HG02759 (cell line): ENCODE results near the gene ZNF385D.
"Not testable (repeated sequence)": the region's sequence is repeated elsewhere in the genome, so short reads cannot be mapped to it uniquely, and the experiment has no call there.

Experiments used
- ATAC-seq: cut with Tn5 transposase; IDR thresholded peaks from one replicate; pipeline ENCODE4 v1.9.1; 2021; ENCODE audit warnings: mild to moderate bottlenecking, moderate library complexity; ENCODE audit not compliant: unreplicated experiment

ZNF385D gene

DNA sequence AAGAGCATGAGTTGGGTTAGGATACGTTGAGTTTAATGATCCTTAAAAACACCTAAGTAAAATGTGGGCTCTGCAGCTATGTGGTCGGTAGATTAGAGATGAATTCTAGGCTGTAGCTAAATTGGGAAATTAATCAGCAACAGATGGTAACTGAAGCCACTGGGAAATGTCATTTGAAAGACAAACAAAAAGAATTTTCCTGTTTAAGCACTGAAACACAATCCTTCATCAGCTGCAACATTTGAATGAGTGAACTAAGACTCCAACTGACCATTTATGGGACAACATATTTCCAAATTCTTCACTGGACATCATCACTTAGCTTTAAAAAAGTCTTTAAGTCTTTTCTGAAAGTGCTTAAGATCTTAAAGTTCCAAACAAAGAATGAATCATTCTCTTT, 226.9 kb downstream of the ZNF385D start:
- ATAC-seq = no peak

DNA sequence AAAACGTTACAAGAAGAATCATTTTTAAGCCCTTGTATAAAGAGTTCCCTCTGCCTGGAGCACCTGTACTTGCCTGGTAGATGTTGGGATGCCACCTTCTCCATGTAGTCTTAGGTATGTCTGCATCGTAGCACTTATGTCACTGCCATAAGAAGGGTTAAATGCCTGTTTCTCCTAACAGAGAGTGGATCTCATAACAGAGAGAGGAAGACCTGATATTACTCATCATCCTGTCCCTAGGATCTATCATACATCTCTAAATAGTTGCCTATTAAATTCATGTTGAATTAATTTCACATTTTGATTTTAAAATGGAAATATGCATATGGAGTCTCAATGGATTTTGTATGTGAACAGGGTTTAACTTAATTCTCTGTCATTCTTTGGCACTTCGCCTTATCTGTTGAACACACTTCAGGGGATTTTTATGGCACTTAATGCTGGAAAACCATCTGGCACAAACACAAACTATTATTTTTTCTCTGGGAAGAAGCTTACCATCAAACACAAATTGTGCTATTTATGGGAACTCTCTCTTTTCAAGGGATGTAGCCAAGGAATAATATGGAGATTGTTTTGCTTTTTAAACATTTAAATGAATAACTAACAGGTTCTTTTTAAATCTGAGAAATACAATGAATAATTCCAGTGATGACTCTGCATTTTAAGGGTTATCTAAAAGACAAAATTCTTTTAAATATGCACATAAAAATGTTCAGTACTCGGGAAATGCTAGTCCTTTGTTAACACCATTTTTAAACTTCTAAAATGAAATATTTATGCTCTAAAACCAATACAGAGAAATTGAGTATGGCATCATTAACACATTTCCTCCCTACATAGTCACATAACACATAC, 230.7 kb downstream of the ZNF385D start:
- ATAC-seq = no peak

- no peak for ATAC-seq
These were observed 233.8 kb downstream of the ZNF385D start for GRCh38 chr3:21517184-21517583.

GRCh38 chr3:21515417-21515816, 235.6 kb downstream of the ZNF385D start:
- ATAC-seq = no peak

DNA sequence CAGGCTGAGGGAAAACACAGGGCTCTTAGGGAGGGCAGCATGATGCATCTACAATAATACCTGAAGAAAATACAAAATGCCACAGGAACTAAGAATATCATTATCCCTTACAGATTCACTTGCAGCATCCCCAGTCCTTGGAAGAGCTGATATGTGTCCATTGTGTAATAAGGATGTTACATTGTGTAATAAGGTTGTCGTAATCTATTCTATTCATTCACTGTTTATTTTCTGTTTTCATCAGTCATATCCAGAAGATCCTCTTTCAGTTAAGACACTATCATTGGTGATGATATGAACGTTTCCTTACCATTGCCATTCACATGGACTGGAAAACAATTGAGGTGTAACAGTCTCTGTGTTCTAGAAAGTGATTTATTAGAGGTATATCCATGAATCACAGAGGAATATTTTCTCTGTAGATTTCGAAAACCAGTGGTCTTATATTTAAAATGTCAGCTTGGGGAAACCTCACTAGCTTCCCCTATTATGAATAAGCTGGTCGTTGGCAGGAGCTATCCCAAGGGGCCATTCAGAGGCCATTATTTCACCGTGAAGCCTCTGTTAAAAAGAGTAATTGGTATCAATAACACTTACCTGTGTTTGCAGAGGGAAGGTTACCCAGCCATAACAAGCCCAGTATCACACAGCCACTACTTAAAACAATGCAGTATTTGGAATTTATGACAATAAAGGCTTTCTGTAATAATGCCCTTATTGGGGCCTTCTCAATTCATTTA, 241.1 kb downstream of the ZNF385D start:
- ATAC-seq = no peak

- no peak for ATAC-seq
These were observed 242.8 kb downstream of the ZNF385D start for GRCh38 chr3:21508246-21508645.

DNA sequence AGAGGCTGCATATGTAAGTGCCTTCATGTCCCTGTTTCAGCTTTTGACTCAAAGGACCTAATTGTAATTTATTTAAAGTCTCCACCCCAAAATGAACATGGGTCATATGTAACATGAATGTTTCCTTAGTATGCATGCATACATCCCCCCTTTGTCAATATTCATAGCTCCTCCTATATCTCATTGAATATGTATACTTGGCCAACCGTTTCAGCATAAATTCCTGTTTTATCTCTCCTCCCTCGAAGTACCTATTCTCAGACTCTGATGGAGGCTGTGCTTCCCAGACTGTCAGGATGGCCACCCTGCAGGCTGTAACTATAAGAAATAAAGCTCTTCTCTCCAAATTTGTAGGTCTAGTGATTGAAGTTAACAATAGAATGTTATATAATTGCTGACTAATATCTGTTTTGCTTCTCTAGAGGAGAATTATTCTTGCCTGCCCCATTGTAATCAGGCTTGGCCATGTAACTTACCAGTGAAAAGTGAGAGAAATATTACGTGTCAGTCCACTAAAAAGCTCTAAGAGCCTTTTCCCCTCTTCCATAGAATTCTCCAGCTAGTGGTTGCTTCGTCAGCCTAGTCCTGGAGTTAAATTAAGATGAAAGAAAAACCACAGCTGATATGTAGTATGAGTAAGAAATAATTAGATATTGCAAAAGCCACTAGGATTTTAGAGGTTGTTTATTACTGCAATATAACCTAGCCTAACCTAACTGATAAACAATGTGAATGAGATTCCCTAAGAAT, 245.1 kb downstream of the ZNF385D start:
- ATAC-seq = no peak

DNA sequence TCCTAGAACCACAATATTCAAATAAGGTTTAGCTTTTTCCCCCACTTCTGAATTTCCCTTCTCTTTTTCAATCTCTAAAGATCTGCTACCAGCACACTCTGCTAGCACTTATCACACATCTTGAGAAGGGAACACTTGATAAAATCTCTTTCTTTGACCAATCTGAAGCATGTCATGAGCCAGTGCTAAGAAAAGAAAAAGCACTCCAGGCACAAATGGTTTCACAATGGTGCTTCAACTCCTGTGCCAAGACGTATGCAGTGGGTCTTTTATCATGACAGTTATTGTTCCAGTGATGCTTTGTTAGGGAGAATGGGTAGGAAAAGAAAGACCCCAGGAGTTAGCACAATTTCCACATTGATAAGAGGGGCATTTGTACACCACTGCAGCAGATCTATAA, 248.4 kb downstream of the ZNF385D start:
- ATAC-seq = no peak

DNA sequence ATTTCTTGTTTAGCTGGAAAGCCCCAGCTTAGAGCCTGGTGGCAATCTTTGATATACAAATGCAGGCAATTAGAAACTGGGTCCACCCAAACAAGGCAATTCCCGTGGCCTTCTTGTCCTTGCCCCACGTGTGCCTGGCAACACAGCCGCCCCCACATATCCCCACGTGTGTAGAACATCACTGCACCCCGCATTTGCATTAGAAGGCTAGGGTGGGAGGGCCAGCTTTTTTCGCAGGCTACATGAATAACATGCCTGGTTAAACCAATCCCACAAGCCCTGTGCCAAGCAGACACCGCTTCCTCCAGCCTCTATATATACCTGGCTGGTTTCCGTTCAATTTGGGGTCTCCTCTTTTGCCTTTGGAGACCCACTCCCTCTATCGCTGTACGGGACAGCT, 250.2 kb downstream of the ZNF385D start:
- ATAC-seq = no peak

GRCh38 chr3:21490671-21491070, 260.3 kb downstream of the ZNF385D start:
- ATAC-seq = not testable (repeated sequence)

GRCh38 chr3:21487520-21487919, 263.5 kb downstream of the ZNF385D start:
- no peak for ATAC-seq

DNA sequence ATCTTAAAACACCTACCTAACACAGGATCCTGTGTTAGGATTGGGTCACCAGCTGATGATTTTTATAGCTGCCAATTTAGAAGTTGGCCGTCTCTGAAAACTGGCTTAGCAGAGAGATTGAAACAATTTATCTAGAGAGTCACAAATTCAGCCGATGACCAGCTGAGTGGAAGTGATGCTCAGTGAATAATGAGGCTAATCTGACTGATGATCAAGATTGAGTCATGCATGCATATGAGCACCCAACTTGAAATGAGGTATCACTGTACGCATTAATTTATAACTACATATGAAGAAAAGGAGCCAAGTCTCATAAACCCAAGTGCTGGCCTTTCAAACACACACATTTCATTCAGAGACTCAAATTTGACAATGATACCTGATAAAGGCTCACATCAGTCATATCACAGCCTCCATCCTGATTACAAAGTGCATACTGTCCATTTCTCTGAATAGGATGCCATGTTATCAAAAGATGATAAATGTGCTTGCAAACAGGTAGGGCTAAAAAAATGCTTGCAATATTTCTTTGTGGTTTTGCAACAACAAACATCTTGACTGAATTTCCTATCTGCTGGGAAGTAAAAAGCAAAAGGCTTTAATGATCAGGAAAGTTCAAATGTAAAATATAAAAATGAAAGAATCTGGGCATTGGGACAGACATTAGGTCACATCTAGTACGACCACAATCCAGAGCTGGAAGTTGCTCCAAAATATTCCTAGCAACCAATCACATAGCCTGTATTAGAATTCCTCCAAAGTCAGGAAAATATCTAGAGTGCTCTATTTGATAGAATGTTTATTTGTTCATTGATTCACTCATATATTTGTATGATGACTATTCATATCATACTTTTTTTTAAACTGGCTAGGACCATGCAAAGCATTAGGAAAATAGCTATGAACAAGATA, 264.7 kb downstream of the ZNF385D start:
- not testable (repeated sequence) for ATAC-seq

DNA sequence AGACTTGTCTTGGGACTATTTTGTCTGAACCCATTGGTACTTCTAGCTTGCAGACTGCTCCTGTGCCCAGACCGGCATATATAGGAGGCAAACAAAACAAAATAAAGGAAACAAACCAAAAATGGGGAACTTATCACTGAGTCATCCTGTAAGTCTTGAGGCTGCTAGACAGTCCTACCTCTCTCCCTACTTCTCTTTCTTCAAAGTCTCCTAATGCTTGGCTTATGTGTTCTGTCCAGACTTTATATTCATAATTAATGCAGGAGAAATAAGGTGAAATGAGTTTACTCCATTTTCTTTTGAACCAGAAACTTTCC, 266.2 kb downstream of the ZNF385D start:
- ATAC-seq = no peak

DNA sequence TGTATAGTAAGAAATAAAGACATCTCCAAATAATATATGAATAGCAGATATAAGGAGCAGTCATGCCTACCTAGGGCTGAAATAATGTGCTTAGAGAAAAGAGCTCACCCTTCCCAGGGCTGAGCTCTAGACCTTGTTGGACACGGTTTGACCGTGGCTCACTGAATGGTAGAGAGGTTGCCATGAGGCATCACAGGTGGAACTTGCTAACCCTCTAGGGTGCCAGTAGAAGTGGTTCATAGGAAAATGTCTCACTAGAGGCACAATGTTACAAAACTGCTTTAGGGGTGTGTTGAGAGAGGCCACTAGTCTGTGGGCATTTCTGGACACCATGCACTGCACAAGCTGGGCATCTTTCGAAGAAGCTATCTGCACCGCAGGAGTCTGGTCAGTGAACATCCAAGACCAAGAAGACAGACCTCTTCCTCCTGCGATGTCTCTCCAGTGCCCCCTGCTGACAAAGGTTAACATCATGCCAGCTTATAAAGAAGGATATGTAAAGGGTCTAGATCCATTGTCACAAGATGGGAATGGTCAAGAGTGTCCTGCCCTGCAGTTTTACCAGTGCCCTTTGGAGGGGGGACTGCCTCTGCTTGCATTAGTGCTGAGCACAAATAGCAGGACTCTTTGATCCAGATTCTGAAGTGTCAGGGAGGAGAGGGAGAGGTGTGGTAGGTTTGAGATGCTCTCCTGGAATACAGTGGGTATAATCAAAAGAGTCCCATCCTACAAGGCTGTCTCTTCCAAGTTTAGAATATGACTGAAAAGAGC, 266.8 kb downstream of the ZNF385D start:
- peak; percentile 57 for ATAC-seq

DNA sequence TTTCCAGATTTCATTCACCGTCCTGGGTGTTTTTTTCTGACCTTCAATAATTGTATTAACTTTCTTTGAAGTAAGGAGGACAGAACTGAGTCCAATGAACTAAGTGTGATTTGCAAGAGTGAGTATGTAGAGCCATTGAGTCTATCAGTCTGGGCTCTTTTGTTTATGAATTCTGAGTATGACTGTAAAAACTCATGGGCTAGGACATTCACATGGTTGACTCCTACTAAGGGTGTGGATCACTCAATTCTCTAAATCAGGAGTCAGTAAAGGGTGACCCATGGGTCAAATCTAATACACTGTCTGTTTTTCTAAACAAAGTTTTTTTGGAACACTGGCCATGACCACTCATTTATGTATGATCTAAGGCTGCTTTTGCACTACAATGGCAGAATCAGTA, 269.0 kb downstream of the ZNF385D start:
- no peak for ATAC-seq

DNA sequence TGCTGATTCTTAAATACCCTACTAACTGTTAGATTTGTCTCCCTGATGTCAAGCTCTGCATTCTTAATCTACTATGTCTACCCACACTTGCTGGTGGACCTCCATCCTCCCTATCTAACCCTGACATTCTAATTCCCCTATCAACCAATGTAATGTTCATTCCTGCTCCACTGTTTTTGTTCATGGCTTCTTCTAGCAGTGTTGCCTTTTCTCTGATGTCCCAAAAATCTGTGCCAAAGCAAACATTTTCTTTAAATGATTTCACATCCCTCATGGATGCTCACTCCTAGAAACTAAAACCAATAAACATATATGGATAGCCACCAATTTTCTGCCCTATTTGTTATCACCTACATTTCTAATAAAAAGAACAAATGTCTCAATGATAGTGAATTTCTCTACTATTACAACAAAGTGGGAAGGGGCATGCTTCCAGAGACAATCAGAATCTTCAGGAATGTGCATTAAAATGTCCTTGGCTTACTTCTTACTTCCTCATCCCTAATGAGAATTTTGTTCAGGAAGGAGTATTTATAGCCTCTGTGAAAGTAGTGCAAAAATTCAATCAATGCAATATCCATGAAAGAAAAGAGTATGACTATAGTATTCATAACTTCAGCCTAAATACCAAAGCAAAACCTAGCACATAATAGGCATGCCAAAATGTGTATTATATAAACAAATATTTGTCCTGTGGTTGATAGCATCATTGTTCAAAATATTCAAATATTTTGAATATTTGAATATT, 273.3 kb downstream of the ZNF385D start:
- no peak for ATAC-seq

GRCh38 chr3:21466476-21466875, 284.5 kb downstream of the ZNF385D start:
- no peak for ATAC-seq

GRCh38 chr3:21464746-21465145, 286.3 kb downstream of the ZNF385D start:
- ATAC-seq = no peak

- ATAC-seq = no peak
These were observed 287.7 kb downstream of the ZNF385D start for GRCh38 chr3:21463319-21463718.
